Measurements from ENCODE around the gene SLC27A6.

DNA sequence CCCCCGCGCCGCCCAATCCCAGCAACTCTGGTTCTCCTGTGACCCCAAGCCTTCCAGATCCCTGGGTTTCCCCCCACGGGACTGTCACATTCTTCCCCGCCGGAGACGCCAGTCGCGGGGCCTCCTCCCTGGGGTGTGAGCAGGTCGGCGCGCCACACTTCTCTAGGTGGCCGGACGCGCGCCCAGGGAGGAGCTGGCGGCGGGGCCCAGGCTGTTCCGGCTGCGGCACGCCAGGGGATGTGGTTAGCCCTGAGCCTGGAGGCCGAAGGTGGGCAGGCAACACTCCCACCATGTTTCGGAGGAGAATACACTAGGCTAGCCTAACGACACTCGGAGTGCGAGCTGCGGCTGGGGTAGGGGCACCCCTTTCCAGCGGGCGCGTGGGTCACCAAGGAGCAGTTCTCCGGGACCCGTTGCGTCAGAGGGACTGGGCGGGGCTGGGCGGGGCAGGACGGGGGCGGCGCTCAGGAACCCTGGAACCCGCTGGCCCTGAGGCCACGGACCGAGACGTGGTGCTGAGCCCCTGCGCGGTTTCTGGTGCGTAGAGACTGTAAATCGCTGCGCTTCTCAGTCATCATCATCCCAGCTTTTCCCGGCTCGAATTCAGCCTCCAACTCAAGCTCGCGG is at the start of gene SLC27A6:
- TF ChIP-seq POLR2AphosphoS5 (IDR thresholded peaks at IDR 0.05): no peak
- TF ChIP-seq, protein P1, sequence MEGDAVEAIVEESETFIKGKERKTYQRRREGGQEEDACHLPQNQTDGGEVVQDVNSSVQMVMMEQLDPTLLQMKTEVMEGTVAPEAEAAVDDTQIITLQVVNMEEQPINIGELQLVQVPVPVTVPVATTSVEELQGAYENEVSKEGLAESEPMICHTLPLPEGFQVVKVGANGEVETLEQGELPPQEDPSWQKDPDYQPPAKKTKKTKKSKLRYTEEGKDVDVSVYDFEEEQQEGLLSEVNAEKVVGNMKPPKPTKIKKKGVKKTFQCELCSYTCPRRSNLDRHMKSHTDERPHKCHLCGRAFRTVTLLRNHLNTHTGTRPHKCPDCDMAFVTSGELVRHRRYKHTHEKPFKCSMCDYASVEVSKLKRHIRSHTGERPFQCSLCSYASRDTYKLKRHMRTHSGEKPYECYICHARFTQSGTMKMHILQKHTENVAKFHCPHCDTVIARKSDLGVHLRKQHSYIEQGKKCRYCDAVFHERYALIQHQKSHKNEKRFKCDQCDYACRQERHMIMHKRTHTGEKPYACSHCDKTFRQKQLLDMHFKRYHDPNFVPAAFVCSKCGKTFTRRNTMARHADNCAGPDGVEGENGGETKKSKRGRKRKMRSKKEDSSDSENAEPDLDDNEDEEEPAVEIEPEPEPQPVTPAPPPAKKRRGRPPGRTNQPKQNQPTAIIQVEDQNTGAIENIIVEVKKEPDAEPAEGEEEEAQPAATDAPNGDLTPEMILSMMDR (IDR thresholded peaks at IDR 0.05): no peak

All from sigmoid colon (tissue), 4 donors.